ENCODE data around the gene SOCS2. TPM values are rescaled to one million over a fixed set of nuclear protein-coding genes. Genes with fewer than 3 reads are reported as not detected.

The SOCS2 gene
- total and polyA plus RNA-seq, 7 donors, result 17.5 to 118 (median 75.2) TPM

- peaks cover 0 to 29% (median 12%) of the 10 kb centered on the region in 4 donors for H3K4me1 ChIP-seq
- intact Hi-C loops (cut with DNase I), result loop anchor here (5.0 kb wide), 1 partner anchor 84 kb away; the partner anchor contains the start of gene CRADD
- no peaks in the 10 kb centered on the region for H3K9me3 ChIP-seq
- H3K27ac ChIP-seq, result peak overlapping the region; percentile 28 to 88 (median 83)
- H3K27me3 ChIP-seq, result no peaks in the 10 kb centered on the region
- 74 to 85% methylated on average over 6 of the region's 6 CpGs for WGBS, 2 donors
- H3K4me3 ChIP-seq, result peak overlapping the region in 1 of 4 donors; percentile 58
- no peaks in the 10 kb centered on the region for H3K36me3 ChIP-seq
- TF ChIP-seq, protein P1, sequence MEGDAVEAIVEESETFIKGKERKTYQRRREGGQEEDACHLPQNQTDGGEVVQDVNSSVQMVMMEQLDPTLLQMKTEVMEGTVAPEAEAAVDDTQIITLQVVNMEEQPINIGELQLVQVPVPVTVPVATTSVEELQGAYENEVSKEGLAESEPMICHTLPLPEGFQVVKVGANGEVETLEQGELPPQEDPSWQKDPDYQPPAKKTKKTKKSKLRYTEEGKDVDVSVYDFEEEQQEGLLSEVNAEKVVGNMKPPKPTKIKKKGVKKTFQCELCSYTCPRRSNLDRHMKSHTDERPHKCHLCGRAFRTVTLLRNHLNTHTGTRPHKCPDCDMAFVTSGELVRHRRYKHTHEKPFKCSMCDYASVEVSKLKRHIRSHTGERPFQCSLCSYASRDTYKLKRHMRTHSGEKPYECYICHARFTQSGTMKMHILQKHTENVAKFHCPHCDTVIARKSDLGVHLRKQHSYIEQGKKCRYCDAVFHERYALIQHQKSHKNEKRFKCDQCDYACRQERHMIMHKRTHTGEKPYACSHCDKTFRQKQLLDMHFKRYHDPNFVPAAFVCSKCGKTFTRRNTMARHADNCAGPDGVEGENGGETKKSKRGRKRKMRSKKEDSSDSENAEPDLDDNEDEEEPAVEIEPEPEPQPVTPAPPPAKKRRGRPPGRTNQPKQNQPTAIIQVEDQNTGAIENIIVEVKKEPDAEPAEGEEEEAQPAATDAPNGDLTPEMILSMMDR (IDR thresholded peaks at IDR 0.05), result no peak
- TF ChIP-seq POLR2A (IDR thresholded peaks at IDR 0.05), result no peak
- TF ChIP-seq POLR2AphosphoS5 (IDR thresholded peaks at IDR 0.05), result no peak
- TF ChIP-seq EP300 (IDR thresholded peaks at IDR 0.05), result no peak
- no peak for DNase-seq
Measured at GRCh38 chr12:93592641-93593406, 20.3 kb downstream of the SOCS2 start.

DNA sequence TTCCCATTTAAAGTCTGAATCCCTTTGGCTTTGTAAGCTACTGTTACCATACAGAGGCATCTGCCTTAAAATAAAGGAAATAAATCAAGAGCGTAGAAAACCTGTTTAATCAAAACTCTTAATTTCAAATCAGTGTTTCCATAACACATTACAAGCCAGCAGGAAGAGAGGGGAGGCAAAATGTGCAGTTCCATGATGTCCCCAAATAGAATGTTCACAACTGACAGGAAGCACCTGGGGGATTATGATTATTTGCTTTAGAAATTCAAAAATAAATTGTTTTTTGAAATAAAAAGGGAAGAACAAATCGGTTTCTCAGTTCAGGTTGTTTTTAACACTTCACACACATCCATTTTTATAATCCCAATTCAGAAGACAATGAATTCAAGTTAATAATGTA is 21.4 kb downstream of the SOCS2 start:
- TF ChIP-seq POLR2AphosphoS5 (IDR thresholded peaks at IDR 0.05), result peak in 1 of 4 donors; percentile 25
- TF ChIP-seq, protein P1 (IDR thresholded peaks at IDR 0.05), result no peak
- no peak for DNase-seq
- peak overlapping the region in 2 of 4 donors; percentile 23 to 27 for H3K4me3 ChIP-seq
- H3K4me1 ChIP-seq, result peaks cover 0 to 29% (median 12%) of the 10 kb centered on the region in 4 donors
- H3K36me3 ChIP-seq, result no peaks in the 10 kb centered on the region
- WGBS, 2 donors, result 51 to 84% methylated on average over 2 of the region's 2 CpGs
- peak overlapping the region; percentile 28 to 88 (median 83) for H3K27ac ChIP-seq
- no peaks in the 10 kb centered on the region for H3K9me3 ChIP-seq
- no peaks in the 10 kb centered on the region for H3K27me3 ChIP-seq
- intact Hi-C loops (cut with DNase I), result loop anchor here (2.0 to 5.0 kb wide), 2 partner anchors 83 to 145 kb away; partner anchors contain the start of gene CRADD

DNA sequence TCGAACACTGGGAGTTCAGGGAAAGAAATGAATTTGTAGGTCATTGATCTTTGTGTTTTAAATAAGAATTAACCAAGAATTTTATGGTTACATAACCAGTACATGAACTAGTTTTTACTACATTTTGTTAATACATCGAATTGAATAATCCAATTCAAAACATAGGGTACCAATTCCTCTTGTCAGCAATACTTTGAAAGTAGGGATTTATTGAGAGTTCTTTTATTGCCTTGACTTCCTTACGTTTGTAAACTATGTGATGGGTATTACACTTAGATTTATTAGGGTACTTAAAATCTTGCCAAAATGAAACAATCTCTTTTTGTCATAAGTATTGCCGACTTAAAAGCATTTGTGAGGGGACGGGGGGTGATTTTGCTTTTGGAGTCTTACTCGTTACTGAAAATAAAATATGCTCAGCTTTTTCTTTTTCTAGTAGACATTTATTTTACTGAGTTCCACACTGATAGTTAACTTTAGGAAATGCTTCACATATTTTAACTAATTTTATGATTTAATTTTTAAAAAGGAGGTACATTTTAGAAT is 22.4 kb downstream of the SOCS2 start:
- TF ChIP-seq, protein P1 (IDR thresholded peaks at IDR 0.05), result no peak
- TF ChIP-seq POLR2AphosphoS5 (IDR thresholded peaks at IDR 0.05), result peak in 1 of 4 donors; percentile 37
- peak in 1 of 4 donors; percentile 21 for TF ChIP-seq EP300 (IDR thresholded peaks at IDR 0.05)
- TF ChIP-seq POLR2A (IDR thresholded peaks at IDR 0.05), result no peak
- Histone ChIP-seq H3K27ac (peak overlapping the region; percentile 7 to 88 (median 83)), H3K4me1 (peaks cover 0 to 29% (median 12%) of the 10 kb centered on the region in 4 donors), H3K9me3 (no peaks in the 10 kb centered on the region), H3K27me3 (no peaks in the 10 kb centered on the region), H3K4me3 (peak overlapping the region; percentile 3 to 27 (median 18)), H3K36me3 (no peaks in the 10 kb centered on the region)
- no peak for DNase-seq
- intact Hi-C loops (cut with DNase I), result loop anchor here (2.0 to 5.0 kb wide), 2 partner anchors 82 to 144 kb away; partner anchors contain the start of gene CRADD
- WGBS, 2 donors, result 40 to 43% methylated on average over 6 of the region's 6 CpGs

GRCh38 chr12:93595351-93595750 is 22.9 kb downstream of the SOCS2 start:
- Histone ChIP-seq H3K36me3 (no peaks in the 10 kb centered on the region), H3K4me3 (peak overlapping the region; percentile 3 to 27 (median 18)), H3K9me3 (no peaks in the 10 kb centered on the region), H3K4me1 (peaks cover 0 to 29% (median 12%) of the 10 kb centered on the region in 4 donors), H3K27me3 (no peaks in the 10 kb centered on the region), H3K27ac (peak overlapping the region; percentile 7 to 88 (median 83))
- DNase-seq, result no peak
- WGBS, 2 donors, result 57 to 85% methylated on average over 3 of the region's 3 CpGs
- intact Hi-C loops (cut with DNase I), result loop anchor here (2.0 kb wide), 1 partner anchor 143 kb away; no protein-coding TSS in a partner anchor
- TF ChIP-seq POLR2AphosphoS5 (IDR thresholded peaks at IDR 0.05), result no peak
- TF ChIP-seq, protein P1 (IDR thresholded peaks at IDR 0.05), result no peak
- TF ChIP-seq EP300 (IDR thresholded peaks at IDR 0.05), result no peak
- TF ChIP-seq POLR2A (IDR thresholded peaks at IDR 0.05), result no peak
